ENCODE measurements around the gene GTPBP3. TPM values are rescaled to one million over a fixed set of nuclear protein-coding genes. Genes with fewer than 3 reads are reported as not detected.

The GTPBP3 gene
- total and polyA plus RNA-seq, 9 of the 15 experiments (the other 6 are each of a cell fraction or from before 2014, with no cell fraction given): 4.9 to 124 (median 22.6) TPM

DNA sequence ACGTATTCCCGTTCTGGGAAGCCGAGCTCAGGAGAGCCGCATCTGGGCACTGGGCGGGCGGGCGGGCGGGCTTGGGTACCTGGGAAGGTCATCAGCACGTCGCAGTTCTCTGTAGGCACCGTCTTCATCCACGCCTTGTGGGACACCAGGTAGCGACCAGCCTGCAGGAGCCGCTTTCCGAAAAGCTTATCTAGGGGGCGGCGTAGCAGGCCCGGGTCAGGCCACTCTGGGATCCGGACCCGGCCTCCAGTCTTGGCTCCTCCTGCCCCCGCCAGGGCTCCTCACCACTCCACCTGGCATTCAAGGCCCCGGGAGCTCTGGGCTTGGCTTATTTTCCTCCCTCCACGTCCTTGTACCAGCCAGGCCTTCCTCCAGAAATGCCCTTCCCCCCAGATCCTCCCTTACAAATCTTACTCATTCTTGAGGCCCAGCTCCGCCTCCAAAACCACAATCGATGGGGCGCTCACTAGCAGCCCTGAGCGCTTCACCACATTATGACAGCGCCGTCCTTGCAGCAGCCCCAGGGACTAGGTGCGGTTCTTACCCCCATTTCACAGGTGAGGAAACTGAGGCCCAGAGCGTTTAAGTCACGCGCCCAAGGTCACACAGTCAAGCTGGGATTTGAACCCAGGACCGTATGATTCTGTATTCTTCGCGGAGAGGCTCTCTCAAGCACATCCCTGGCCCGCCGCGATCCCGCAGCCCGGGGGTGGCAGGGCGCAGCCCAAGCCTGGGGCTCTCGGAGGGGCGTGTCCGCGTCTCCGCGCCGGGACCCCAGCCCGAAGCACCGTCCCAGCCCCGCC, 3.5 kb upstream of the GTPBP3 start (continued):
- TF ChIP-seq BCLAF1 (IDR thresholded peaks at IDR 0.05; ENCODE audit: borderline replicate concordance in 1 of 2, control insufficient read depth in 1 of 2, low read depth in 2 of 2, low read length in 1 of 2): no peak
- TF ChIP-seq ERF (CRISPR knock-in tag; IDR thresholded peaks at IDR 0.05): 0 out of 2 replicates have a peak, but pooled peaks have one; percentile 35
- TF ChIP-seq IRF9 (tag; IDR thresholded peaks at IDR 0.05): no peak
- peak; percentile 85 for TF ChIP-seq FOSL1 (tag; conservative IDR thresholded peaks at IDR 0.05)
- peak; percentile 47; the same call in 1 of the 2 replicates for TF ChIP-seq MIER1 (IDR thresholded peaks at IDR 0.05; ENCODE audit: low read depth)
- TF ChIP-seq ELF2 (CRISPR knock-in tag; IDR thresholded peaks at IDR 0.05): 0 out of 2 replicates have a peak, but pooled peaks have one; percentile 14
- peak; percentile 77 for TF ChIP-seq SMARCE1 (IDR thresholded peaks at IDR 0.05)
- TF ChIP-seq RBM39 (optimal IDR thresholded peaks at IDR 0.05; ENCODE audit: low read depth, low read length): peak; percentile 50
- TF ChIP-seq, protein P1, sequence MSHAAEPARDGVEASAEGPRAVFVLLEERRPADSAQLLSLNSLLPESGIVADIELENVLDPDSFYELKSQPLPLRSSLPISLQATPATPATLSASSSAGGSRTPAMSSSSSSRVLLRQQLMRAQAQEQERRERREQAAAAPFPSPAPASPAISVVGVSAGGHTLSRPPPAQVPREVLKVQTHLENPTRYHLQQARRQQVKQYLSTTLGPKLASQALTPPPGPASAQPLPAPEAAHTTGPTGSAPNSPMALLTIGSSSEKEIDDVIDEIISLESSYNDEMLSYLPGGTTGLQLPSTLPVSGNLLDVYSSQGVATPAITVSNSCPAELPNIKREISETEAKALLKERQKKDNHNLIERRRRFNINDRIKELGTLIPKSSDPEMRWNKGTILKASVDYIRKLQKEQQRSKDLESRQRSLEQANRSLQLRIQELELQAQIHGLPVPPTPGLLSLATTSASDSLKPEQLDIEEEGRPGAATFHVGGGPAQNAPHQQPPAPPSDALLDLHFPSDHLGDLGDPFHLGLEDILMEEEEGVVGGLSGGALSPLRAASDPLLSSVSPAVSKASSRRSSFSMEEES (CRISPR knock-in tag; IDR thresholded peaks at IDR 0.05): no peak
- TF ChIP-seq KLF16 (IDR thresholded peaks at IDR 0.05): no peak
- peak; percentile 77 for TF ChIP-seq LEF1 (IDR thresholded peaks at IDR 0.05)
- peak; percentile 49 for TF ChIP-seq CTCFL (IDR thresholded peaks at IDR 0.05; ENCODE audit: borderline replicate concordance, insufficient read depth, low read depth, low read length, poor library complexity, severe bottlenecking)
- TF ChIP-seq NFE2 (IDR thresholded peaks at IDR 0.05; ENCODE audit: low read depth): peak; percentile 48
- peak; percentile 98 for TF ChIP-seq SMARCA5 (IDR thresholded peaks at IDR 0.05)
- no peak for TF ChIP-seq NR4A1 (CRISPR knock-in tag; IDR thresholded peaks at IDR 0.05)
- peak; percentile 60; the same call in 1 of the 2 replicates for TF ChIP-seq NR4A1 (tag; IDR thresholded peaks at IDR 0.05)
